Epithelial cell of proximal tubule (primary cell): ENCODE data around the gene ABHD5. TPM values are rescaled to one million over a fixed set of nuclear protein-coding genes. Genes with fewer than 3 reads are reported as not detected.

Experiments
- DNase-seq: peaks from one replicate; pipeline ENCODE4 v3.0.0-alpha.2; 2011; ENCODE audit warnings: low read depth
- H3K4me3 ChIP-seq: 2 replicates; pipeline ENCODE4 v1.5.1; 2011; ENCODE audit warnings: low read depth, mild to moderate bottlenecking, low read length
- total RNA-seq: library from RNA; depleted of rRNA; stranded (reverse); fragments of >200 nt; gene quantifications from 2 replicates; pipeline ENCODE4 v1.2.3, GENCODE V29; 2015
- TF ChIP-seq, protein P1 (sequence below): conservative IDR thresholded peaks from 2 replicates; pipeline ENCODE4 v1.5.1; 2012; ENCODE audit warnings: low read depth, mild to moderate bottlenecking, low read length

The ABHD5 gene
- total RNA-seq, 1 donor from 2014 or later, result 25.0 TPM

GRCh38 chr3:43706342-43706741 is 15.6 kb downstream of the ABHD5 start:
- H3K4me3 ChIP-seq, result no peak overlapping the region
- TF ChIP-seq, protein P1, sequence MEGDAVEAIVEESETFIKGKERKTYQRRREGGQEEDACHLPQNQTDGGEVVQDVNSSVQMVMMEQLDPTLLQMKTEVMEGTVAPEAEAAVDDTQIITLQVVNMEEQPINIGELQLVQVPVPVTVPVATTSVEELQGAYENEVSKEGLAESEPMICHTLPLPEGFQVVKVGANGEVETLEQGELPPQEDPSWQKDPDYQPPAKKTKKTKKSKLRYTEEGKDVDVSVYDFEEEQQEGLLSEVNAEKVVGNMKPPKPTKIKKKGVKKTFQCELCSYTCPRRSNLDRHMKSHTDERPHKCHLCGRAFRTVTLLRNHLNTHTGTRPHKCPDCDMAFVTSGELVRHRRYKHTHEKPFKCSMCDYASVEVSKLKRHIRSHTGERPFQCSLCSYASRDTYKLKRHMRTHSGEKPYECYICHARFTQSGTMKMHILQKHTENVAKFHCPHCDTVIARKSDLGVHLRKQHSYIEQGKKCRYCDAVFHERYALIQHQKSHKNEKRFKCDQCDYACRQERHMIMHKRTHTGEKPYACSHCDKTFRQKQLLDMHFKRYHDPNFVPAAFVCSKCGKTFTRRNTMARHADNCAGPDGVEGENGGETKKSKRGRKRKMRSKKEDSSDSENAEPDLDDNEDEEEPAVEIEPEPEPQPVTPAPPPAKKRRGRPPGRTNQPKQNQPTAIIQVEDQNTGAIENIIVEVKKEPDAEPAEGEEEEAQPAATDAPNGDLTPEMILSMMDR, result no peak

GRCh38 chr3:43707266-43707665 is 16.5 kb downstream of the ABHD5 start:
- H3K4me3 ChIP-seq, result no peak overlapping the region
- TF ChIP-seq, protein P1, result no peak
- DNase-seq, result no peak

More at GRCh38 chr3:43706342-43706741, 15.6 kb downstream of the ABHD5 start:
- no peak for DNase-seq

GRCh38 chr3:43707998-43708397 is 17.3 kb downstream of the ABHD5 start:
- TF ChIP-seq, protein P1, result no peak
- DNase-seq, result peak; percentile 87
- H3K4me3 ChIP-seq, result no peak overlapping the region

DNA sequence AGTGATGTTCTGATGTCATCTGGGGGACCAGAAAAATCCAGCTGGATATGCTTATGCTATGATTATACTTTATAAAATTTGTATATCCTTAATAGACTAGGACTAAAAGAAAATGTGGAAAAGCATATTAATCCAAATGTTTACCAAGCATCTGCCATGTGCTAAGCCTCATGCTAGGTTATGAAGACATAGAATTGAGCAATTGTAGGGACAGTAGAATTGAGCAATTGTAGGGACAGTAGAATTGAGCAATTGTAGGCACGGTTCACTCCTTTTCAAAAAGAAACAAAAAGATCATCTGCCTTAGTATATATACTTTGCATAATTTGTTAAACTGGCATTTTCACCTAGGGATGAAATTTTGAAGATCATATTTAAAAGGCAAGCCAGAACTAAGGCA is 18.3 kb downstream of the ABHD5 start:
- DNase-seq, result no peak
- TF ChIP-seq, protein P1, result no peak
- H3K4me3 ChIP-seq, result no peak overlapping the region

- no peak for DNase-seq
- no peak overlapping the region for H3K4me3 ChIP-seq
- TF ChIP-seq, protein P1, result no peak
Observed at GRCh38 chr3:43710607-43711006, 19.9 kb downstream of the ABHD5 start.

DNA sequence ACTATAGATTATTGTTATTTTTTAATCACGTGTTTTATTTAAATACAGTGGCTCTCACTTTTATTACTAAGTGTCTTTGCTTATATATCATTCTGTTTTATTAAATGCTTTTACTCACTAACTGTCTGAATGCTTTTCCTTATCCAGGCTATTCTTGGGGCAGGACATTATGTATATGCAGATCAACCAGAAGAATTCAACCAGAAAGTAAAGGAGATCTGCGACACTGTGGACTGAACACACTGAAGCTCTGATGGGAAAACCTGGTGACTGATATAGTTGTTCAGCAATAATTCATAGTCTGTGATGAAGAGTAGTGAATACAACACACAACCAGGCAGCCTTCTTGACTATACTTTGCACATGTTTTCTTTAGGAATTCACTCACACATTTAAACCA is 27.6 kb downstream of the ABHD5 start:
- DNase-seq, result no peak
- TF ChIP-seq, protein P1, result no peak

GRCh38 chr3:43723121-43723734 is 32.5 kb downstream of the ABHD5 start:
- TF ChIP-seq, protein P1, result no peak
- DNase-seq, result no peak
- no peak overlapping the region for H3K4me3 ChIP-seq

More for the DNA sequence above, 27.6 kb downstream of the ABHD5 start:
- H3K4me3 ChIP-seq, result no peak overlapping the region
